B cell (primary cell): ENCODE results near the gene TMEM44.

Experiments
- CTCF ChIP-seq: fragments of 200-600 bp; IDR thresholded peaks from one replicate; pipeline ENCODE4 v1.8.0; 2022; ENCODE audit warnings: antibody characterized with exemption, mild to moderate bottlenecking
- EZH2 ChIP-seq: IDR thresholded peaks from 2 replicates; pipeline ENCODE4 v1.6.1; 2012; ENCODE audit warnings: borderline replicate concordance, low read depth, mild to moderate bottlenecking, moderate library complexity, low read length; ENCODE audit not compliant: insufficient read depth, poor library complexity, severe bottlenecking

GRCh38 chr3:194637066-194637465 is 3.8 kb upstream of the TMEM44 start:
- TF ChIP-seq CTCF, result no peak
- TF ChIP-seq EZH2, result no peak
